A172 (cell line): Measurements from ENCODE around the gene PSEN1. TPM values are rescaled to one million over a fixed set of nuclear protein-coding genes. Genes with fewer than 3 reads are reported as not detected.
A peak's percentile ranks its signal among the peaks of the same experiment; 100 is the strongest.

ENCODE experiments used
- DNase-seq: peaks from one replicate; pipeline ENCODE4 v3.0.0-alpha.2; 2015; ENCODE audit warnings: low spot score
- total RNA-seq: library from RNA; depleted of rRNA; stranded (reverse); fragments of >200 nt; shearing (Covaris generic); gene quantifications from 2 replicates; pipeline ENCODE4 v1.2.3, GENCODE V29; 2014

The PSEN1 gene
- total RNA-seq, 1 experiment from 2014 or later = 55.4 TPM

- peak; percentile 42 for DNase-seq
Measured at GRCh38 chr14:73239393-73240241, 103.3 kb downstream of the PSEN1 start.

GRCh38 chr14:73240816-73241480 lies 104.6 kb downstream of the PSEN1 start:
- no peak for DNase-seq

- peak; percentile 55 for DNase-seq
Measured at GRCh38 chr14:73241481-73242165, 105.3 kb downstream of the PSEN1 start.

- no peak for DNase-seq
Measured at GRCh38 chr14:73242357-73242901, 106.1 kb downstream of the PSEN1 start.

- no peak for DNase-seq
Measured at GRCh38 chr14:73243341-73243740, 107.0 kb downstream of the PSEN1 start.

GRCh38 chr14:73243748-73244147 lies 107.4 kb downstream of the PSEN1 start:
- DNase-seq = no peak

GRCh38 chr14:73244541-73245290 lies 108.4 kb downstream of the PSEN1 start:
- no peak for DNase-seq

- DNase-seq = no peak
Measured at GRCh38 chr14:73245480-73246325, 109.4 kb downstream of the PSEN1 start.

GRCh38 chr14:73246387-73247150 lies 110.3 kb downstream of the PSEN1 start:
- DNase-seq = no peak

- peak; percentile 45 for DNase-seq
Measured at GRCh38 chr14:73248108-73248868, 112.0 kb downstream of the PSEN1 start.

GRCh38 chr14:73249108-73249507 lies 112.8 kb downstream of the PSEN1 start:
- DNase-seq = no peak

GRCh38 chr14:73249564-73250316 lies 113.4 kb downstream of the PSEN1 start:
- no peak for DNase-seq

- DNase-seq = no peak
Measured at GRCh38 chr14:73250317-73250713, 114.0 kb downstream of the PSEN1 start.

GRCh38 chr14:73250781-73251500 lies 114.6 kb downstream of the PSEN1 start:
- DNase-seq = no peak

- DNase-seq = no peak
Measured at GRCh38 chr14:73251516-73252215, 115.4 kb downstream of the PSEN1 start.

GRCh38 chr14:73252491-73253322 lies 116.4 kb downstream of the PSEN1 start:
- no peak for DNase-seq
